GM12872 (cell line): ENCODE measurements around the gene ITGB4.

Source experiments
- TF ChIP-seq, protein P1 (sequence below): IDR thresholded peaks from 3 replicates; pipeline ENCODE4 v1.5.1; 2011; ENCODE audit warnings: low read depth, mild to moderate bottlenecking, low read length, moderate library complexity; ENCODE audit not compliant: insufficient read depth

Gene ITGB4

DNA sequence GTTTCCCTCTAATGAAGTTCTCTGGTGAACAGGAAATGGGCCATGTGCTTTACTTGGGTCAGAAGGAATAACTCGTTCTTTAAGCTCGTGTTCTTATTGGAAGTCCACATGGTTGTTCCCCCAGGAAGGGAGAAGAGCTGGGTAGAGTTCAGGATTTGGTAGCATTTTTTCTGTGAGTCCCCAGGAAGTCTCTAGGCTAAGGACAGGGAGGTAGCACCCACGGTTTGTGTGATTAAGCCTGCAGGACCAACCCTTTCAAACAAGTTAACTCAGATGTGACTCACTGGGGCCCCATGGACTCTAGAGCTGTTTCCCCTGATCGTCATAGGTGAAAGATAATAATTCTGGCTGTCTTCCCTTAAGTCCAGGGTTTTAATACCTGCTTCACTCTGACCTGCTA is 37.7 kb upstream of the ITGB4 start:
- TF ChIP-seq, protein P1, sequence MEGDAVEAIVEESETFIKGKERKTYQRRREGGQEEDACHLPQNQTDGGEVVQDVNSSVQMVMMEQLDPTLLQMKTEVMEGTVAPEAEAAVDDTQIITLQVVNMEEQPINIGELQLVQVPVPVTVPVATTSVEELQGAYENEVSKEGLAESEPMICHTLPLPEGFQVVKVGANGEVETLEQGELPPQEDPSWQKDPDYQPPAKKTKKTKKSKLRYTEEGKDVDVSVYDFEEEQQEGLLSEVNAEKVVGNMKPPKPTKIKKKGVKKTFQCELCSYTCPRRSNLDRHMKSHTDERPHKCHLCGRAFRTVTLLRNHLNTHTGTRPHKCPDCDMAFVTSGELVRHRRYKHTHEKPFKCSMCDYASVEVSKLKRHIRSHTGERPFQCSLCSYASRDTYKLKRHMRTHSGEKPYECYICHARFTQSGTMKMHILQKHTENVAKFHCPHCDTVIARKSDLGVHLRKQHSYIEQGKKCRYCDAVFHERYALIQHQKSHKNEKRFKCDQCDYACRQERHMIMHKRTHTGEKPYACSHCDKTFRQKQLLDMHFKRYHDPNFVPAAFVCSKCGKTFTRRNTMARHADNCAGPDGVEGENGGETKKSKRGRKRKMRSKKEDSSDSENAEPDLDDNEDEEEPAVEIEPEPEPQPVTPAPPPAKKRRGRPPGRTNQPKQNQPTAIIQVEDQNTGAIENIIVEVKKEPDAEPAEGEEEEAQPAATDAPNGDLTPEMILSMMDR, result no peak

GRCh38 chr17:75684249-75684648 is 37.0 kb upstream of the ITGB4 start:
- TF ChIP-seq, protein P1, result no peak

DNA sequence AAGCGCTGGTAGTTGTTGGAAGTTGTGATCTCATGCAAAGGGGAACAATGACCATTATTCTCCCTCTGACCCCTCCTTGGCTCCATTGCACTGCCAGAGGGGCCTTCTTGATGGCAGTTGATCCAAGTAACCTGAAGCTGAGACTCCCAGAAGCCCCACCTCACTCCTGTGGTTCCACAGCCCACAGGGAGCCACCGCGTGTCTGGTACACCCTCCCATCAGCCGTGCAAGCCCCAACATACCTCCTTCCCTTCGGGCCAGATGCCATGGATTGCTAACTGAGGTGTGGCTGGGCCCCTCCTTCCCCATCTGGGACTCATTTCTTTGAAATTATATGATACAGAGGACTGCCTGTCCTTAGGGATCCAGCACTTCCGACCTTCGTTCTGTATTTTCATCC is 36.3 kb upstream of the ITGB4 start:
- TF ChIP-seq, protein P1, result no peak

DNA sequence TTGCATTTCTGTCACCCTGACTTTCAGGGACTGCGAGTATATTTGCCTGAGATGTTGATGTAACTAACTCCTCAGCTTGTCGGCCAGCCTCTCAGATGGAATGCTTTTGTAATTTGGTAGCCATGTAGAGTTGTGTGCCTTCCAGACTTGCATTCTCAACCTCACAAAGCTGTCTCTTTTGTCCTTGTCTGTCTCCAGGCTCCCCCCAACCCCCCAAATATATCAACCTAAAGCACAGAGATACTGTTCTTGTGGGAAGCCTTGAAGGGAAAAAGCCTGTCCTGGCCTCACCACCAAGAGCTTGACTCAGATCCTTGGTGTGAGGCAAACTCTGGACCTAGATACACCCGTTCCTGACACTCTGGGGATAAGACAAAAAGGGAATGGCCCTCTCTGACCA is 35.8 kb upstream of the ITGB4 start:
- TF ChIP-seq, protein P1, result no peak

GRCh38 chr17:75688209-75688825 is 32.9 kb upstream of the ITGB4 start:
- TF ChIP-seq, protein P1, result no peak

DNA sequence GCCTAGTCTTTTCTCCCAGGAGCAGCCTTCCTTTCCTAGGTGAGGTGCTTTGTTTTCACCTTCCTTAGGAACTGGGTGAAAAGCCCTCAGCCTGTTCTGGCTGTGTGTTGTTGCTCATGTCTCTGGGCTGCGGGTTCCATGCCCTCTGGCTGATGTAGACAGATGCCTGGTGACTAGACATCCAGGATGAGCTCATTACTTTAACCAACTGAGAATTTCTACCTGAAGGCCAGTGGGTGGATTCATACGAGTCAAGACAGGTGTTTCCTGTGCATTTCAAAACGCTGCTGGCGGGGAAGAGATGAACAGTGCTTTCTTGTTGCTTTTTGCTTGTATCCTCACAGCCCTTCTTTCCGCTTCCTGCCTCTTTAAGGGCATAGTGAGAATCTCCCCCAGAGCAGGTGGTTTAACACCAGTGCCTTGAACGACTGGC is 31.8 kb upstream of the ITGB4 start:
- TF ChIP-seq, protein P1, result no peak

GRCh38 chr17:75691371-75691791 is 29.9 kb upstream of the ITGB4 start:
- TF ChIP-seq, protein P1, result no peak
